OCI-LY3 (cell line): Measurements from ENCODE around the gene PTPRN2.

Experiments
- H2AFZ ChIP-seq: fragments of 200-600, 300-600 bp; shearing (Covaris generic); 2 replicates; pipeline ENCODE4 v1.6.0; 2014; ENCODE audit warnings: antibody characterized with exemption, low read depth, low read length
- H3K27ac ChIP-seq: fragments of 200-600, 300-600 bp; sonication (generic); 2 replicates; pipeline ENCODE4 v1.5.1; 2014; ENCODE audit warnings: mild to moderate bottlenecking, low read length, moderate library complexity, mixed read lengths
- H3K27me3 ChIP-seq: fragments of 200-600, 300-600 bp; sonication (generic); 2 replicates; pipeline ENCODE4 v1.6.1; 2014; ENCODE audit warnings: low read depth, low read length, mixed read lengths
- H3K36me3 ChIP-seq: fragments of 200-600, 300-600 bp; sonication (generic); replicated peaks from 2 replicates; pipeline ENCODE3; 2014; ENCODE audit warnings: low read depth, low read length, mixed read lengths
- H3K4me1 ChIP-seq: fragments of 300-600, 200-600 bp; sonication (generic); 2 replicates; pipeline ENCODE4 v1.6.1; 2014; ENCODE audit warnings: low read length, mixed read lengths
- H3K4me2 ChIP-seq: fragments of 200-600, 300-600 bp; sonication (generic); 2 replicates; pipeline ENCODE4 v1.6.1; 2014; ENCODE audit warnings: low read length, mixed read lengths
- H3K4me3 ChIP-seq: fragments of 300-600, 200-600 bp; sonication (generic); 2 replicates; pipeline ENCODE4 v1.5.1; 2014; ENCODE audit warnings: antibody characterized with exemption, mild to moderate bottlenecking, low read length, moderate library complexity
- H3K79me2 ChIP-seq: fragments of 300-600, 200-600 bp; shearing (Covaris generic); 2 replicates; pipeline ENCODE4 v1.6.1; 2014; ENCODE audit warnings: mild to moderate bottlenecking, low read length, mixed read lengths
- H3K9ac ChIP-seq: fragments of 300-600, 200-600 bp; shearing (Covaris generic); 2 replicates; pipeline ENCODE4 v1.6.0; 2014; ENCODE audit warnings: mild to moderate bottlenecking, low read length, moderate library complexity
- H3K9me3 ChIP-seq: fragments of 200-600, 300-600 bp; shearing (Covaris generic); 2 replicates; pipeline ENCODE4 v1.6.1; 2014; ENCODE audit warnings: low read length, mixed read lengths; ENCODE audit not compliant: insufficient read depth
- H4K20me1 ChIP-seq: fragments of 200-600, 300-600 bp; sonication (generic); 2 replicates; pipeline ENCODE4 v1.6.1; 2016; ENCODE audit warnings: low read length, mixed read lengths; ENCODE audit not compliant: insufficient read depth
- CTCF ChIP-seq: fragments of 200-600, 300-600 bp; sonication (generic); IDR thresholded peaks from 2 replicates; pipeline ENCODE4 v1.5.1; 2014; ENCODE audit warnings: antibody characterized with exemption, low read length, low read depth
- EZH2phosphoT487 ChIP-seq: fragments of 200-600 bp; shearing (Covaris generic); IDR thresholded peaks from 2 replicates; pipeline ENCODE4 v1.6.1; 2018; ENCODE audit warnings: antibody characterized with exemption, mixed run types, low read depth

PTPRN2 gene

GRCh38 chr7:158327012-158327411, 260.6 kb downstream of the PTPRN2 start:
- no peak overlapping the region for H3K9ac ChIP-seq
- 0 out of 2 replicates have a peak, but pooled peaks cover 3% of the 10 kb centered on the region for H3K9me3 ChIP-seq
- no peak overlapping the region for H2AFZ ChIP-seq
- no peak overlapping the region for H3K27ac ChIP-seq
- no peak overlapping the region for H3K4me3 ChIP-seq
- TF ChIP-seq CTCF, result no peak
- TF ChIP-seq EZH2phosphoT487, result no peak
- H3K36me3 ChIP-seq, result no peaks in the 10 kb centered on the region
- H3K4me2 ChIP-seq, result no peak overlapping the region
- H3K27me3 ChIP-seq, result no peaks in the 10 kb centered on the region
- H3K4me1 ChIP-seq, result no peaks in the 10 kb centered on the region
- H4K20me1 ChIP-seq, result no peaks in the 10 kb centered on the region
- no peaks in the 10 kb centered on the region for H3K79me2 ChIP-seq

- Histone ChIP-seq H3K27me3 (no peaks in the 10 kb centered on the region), H2AFZ (no peak overlapping the region), H3K4me3 (no peak overlapping the region), H3K9ac (no peak overlapping the region), H3K27ac (no peak overlapping the region), H3K79me2 (no peaks in the 10 kb centered on the region), H3K36me3 (no peaks in the 10 kb centered on the region), H3K4me1 (no peaks in the 10 kb centered on the region), H3K9me3 (no peaks in the 10 kb centered on the region), H3K4me2 (no peak overlapping the region), H4K20me1 (no peaks in the 10 kb centered on the region)
- no peak for TF ChIP-seq EZH2phosphoT487
- TF ChIP-seq CTCF, result no peak
These were observed 261.9 kb downstream of the PTPRN2 start for GRCh38 chr7:158325530-158326381.

GRCh38 chr7:158324397-158325360, 262.9 kb downstream of the PTPRN2 start:
- Histone ChIP-seq H3K9ac (no peak overlapping the region), H3K79me2 (no peaks in the 10 kb centered on the region), H3K4me2 (no peak overlapping the region), H3K9me3 (no peaks in the 10 kb centered on the region), H3K4me3 (no peak overlapping the region), H4K20me1 (no peaks in the 10 kb centered on the region), H3K4me1 (no peaks in the 10 kb centered on the region), H2AFZ (no peak overlapping the region), H3K27ac (no peak overlapping the region), H3K36me3 (no peaks in the 10 kb centered on the region), H3K27me3 (no peaks in the 10 kb centered on the region)
- TF ChIP-seq CTCF, result no peak
- TF ChIP-seq EZH2phosphoT487, result no peak
